ENCODE results near the gene PBLD. TPM values are rescaled to one million over a fixed set of nuclear protein-coding genes. Genes with fewer than 3 reads are reported as not detected.

Gene PBLD
- total RNA-seq, 1 donor from 2014 or later = 8.6 TPM

DNA sequence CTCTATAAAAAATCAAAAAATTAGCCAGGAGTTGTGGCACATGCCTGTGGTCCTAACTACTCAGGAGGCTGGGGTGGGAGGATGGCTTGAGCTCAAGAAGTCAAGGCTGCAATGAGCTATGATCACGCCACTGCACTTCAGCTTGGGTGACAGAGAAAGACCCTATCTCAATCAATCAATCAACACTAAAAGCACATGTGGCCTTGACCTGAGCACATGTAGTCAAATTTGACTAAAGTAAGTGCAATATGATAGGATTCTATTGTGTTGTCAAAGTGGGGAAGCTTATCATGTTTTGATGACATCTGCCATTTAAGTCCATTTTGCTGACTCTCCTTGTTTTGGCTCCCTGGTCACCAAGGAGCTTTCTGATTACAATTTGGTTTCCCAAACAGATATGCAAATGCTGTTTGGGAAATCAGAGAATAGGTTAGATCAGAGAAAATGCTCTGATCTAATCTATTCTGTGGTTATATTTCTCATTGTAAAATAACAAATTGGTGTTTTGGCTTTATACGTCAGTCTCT lies 57.1 kb downstream of the PBLD start:
- H3K9me3 Mint-ChIP-seq (ENCODE audit: unreplicated experiment) = no peaks in the 10 kb centered on the region
- no peak overlapping the region for H3K4me3 Mint-ChIP-seq (ENCODE audit: unreplicated experiment)
- H3K27ac Mint-ChIP-seq (ENCODE audit: unreplicated experiment) = no peak overlapping the region
- peaks cover 10% of the 10 kb centered on the region for H3K4me1 Mint-ChIP-seq (ENCODE audit: unreplicated experiment)
- H3K27me3 Mint-ChIP-seq (ENCODE audit: unreplicated experiment) = no peaks in the 10 kb centered on the region
- no peaks in the 10 kb centered on the region for H3K36me3 Mint-ChIP-seq (ENCODE audit: unreplicated experiment)
- no peak for TF ChIP-seq CTCF (IDR thresholded peaks at IDR 0.05)
- no peak for DNase-seq (ENCODE audit: extremely low spot score, unreplicated experiment)

DNA sequence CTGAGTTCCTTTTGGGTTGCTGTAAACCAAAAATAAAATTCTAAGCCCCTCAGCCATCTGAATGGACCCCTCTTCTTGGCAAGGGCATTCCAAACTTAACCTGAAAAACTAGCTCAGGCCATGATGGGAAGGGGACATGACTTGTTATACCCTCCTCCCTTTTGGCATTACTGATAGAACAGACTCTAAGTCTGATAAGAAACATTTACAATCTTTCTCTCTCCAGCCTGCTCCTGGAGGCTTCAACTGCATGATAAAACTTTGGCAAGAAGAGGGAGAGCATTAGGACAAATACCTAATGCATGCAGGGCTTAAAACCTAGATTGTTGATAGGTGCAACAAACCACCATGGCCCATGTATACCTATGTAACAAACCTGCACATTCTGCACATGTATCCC lies 59.9 kb downstream of the PBLD start:
- Mint-ChIP-seq H3K27ac (ENCODE audit: unreplicated experiment) (no peak overlapping the region), H3K36me3 (ENCODE audit: unreplicated experiment) (no peaks in the 10 kb centered on the region), H3K27me3 (ENCODE audit: unreplicated experiment) (no peaks in the 10 kb centered on the region), H3K4me1 (ENCODE audit: unreplicated experiment) (peaks cover 10% of the 10 kb centered on the region), H3K9me3 (ENCODE audit: unreplicated experiment) (no peaks in the 10 kb centered on the region), H3K4me3 (ENCODE audit: unreplicated experiment) (no peak overlapping the region)
- DNase-seq (ENCODE audit: extremely low spot score, unreplicated experiment) = no peak
- no peak for TF ChIP-seq CTCF (IDR thresholded peaks at IDR 0.05)

GRCh38 chr10:68271196-68271882 lies 61.4 kb downstream of the PBLD start:
- H3K9me3 Mint-ChIP-seq (ENCODE audit: unreplicated experiment) = no peaks in the 10 kb centered on the region
- no peaks in the 10 kb centered on the region for H3K27me3 Mint-ChIP-seq (ENCODE audit: unreplicated experiment)
- peak overlapping the region; percentile 38 for H3K27ac Mint-ChIP-seq (ENCODE audit: unreplicated experiment)
- no peak overlapping the region for H3K4me3 Mint-ChIP-seq (ENCODE audit: unreplicated experiment)
- peaks cover 10% of the 10 kb centered on the region for H3K4me1 Mint-ChIP-seq (ENCODE audit: unreplicated experiment)
- H3K36me3 Mint-ChIP-seq (ENCODE audit: unreplicated experiment) = no peaks in the 10 kb centered on the region
- TF ChIP-seq CTCF (IDR thresholded peaks at IDR 0.05) = no peak
- no peak for DNase-seq (ENCODE audit: extremely low spot score, unreplicated experiment)

- Mint-ChIP-seq H3K27me3 (ENCODE audit: unreplicated experiment) (no peaks in the 10 kb centered on the region), H3K9me3 (ENCODE audit: unreplicated experiment) (no peaks in the 10 kb centered on the region)
Measured at GRCh38 chr10:68269562-68270290, 63.0 kb downstream of the PBLD start.

More at GRCh38 chr10:68269562-68270290, 63.0 kb downstream of the PBLD start:
- no peak for TF ChIP-seq CTCF (IDR thresholded peaks at IDR 0.05)
- no peak for DNase-seq (ENCODE audit: extremely low spot score, unreplicated experiment)
- Mint-ChIP-seq H3K4me1 (ENCODE audit: unreplicated experiment) (peaks cover 10% of the 10 kb centered on the region), H3K4me3 (ENCODE audit: unreplicated experiment) (no peak overlapping the region), H3K27ac (ENCODE audit: unreplicated experiment) (no peak overlapping the region), H3K36me3 (ENCODE audit: unreplicated experiment) (no peaks in the 10 kb centered on the region)

Measured in osteocyte (in vitro differentiated cells).